ACHN (cell line): Measurements from ENCODE around the gene RUVBL2.
"Not testable (repeated sequence)": the region's sequence is repeated elsewhere in the genome, so short reads cannot be mapped to it uniquely, and the experiment has no call there.

Experiments used
- DNase-seq: peaks from one replicate; pipeline ENCODE4 v3.0.0-alpha.2; 2015
- in situ Hi-C: cut with HindIII; loops from 2 replicates; pipeline ENCODE4 v1.10.0; 2017; ENCODE audit warnings: low sequenced_read_pairs, low pct_ligation_motif_present, low pct_unique_long_range_greater_than_20kb

Gene RUVBL2

GRCh38 chr19:49011194-49011593 is 17.5 kb downstream of the RUVBL2 start:
- no peak for DNase-seq
- in situ Hi-C loops: no loop called here

GRCh38 chr19:49014123-49014869 is 20.6 kb downstream of the RUVBL2 start:
- no peak for DNase-seq
- in situ Hi-C loops: no loop called here

GRCh38 chr19:49014870-49015255 is 21.2 kb downstream of the RUVBL2 start:
- DNase-seq: no peak
- in situ Hi-C loops: no loop called here

GRCh38 chr19:49016067-49016839 is 22.6 kb downstream of the RUVBL2 start:
- in situ Hi-C loops: no loop called here
- no peak for DNase-seq

GRCh38 chr19:49017041-49017665 is 23.5 kb downstream of the RUVBL2 start, which contains the start of gene LHB:
LHB (minus strand) TSS chr19:49017091; CDS start chr19:49017081, 10 bp downstream.
- no peak for DNase-seq
- in situ Hi-C loops: no loop called here

- in situ Hi-C loops: no loop called here
These were observed 24.1 kb downstream of the RUVBL2 start for GRCh38 chr19:49017666-49018351.

GRCh38 chr19:49018388-49019241 is 24.9 kb downstream of the RUVBL2 start:
- DNase-seq: peak; percentile 16
- in situ Hi-C loops: not testable (repeated sequence)

More at GRCh38 chr19:49017666-49018351, 24.1 kb downstream of the RUVBL2 start:
- DNase-seq: peak; percentile 63

GRCh38 chr19:49019242-49019932 is 25.7 kb downstream of the RUVBL2 start:
- in situ Hi-C loops: no loop called here
- DNase-seq: peak; percentile 77

GRCh38 chr19:49020342-49020741 is 26.7 kb downstream of the RUVBL2 start:
- in situ Hi-C loops: no loop called here
- DNase-seq: no peak

GRCh38 chr19:49020931-49021895 is 27.5 kb downstream of the RUVBL2 start:
- DNase-seq: peak; percentile 18
- in situ Hi-C loops: no loop called here

- in situ Hi-C loops: no loop called here
- DNase-seq: no peak
These were observed 28.4 kb downstream of the RUVBL2 start for GRCh38 chr19:49022116-49022515.

GRCh38 chr19:49024233-49024632 is 30.5 kb downstream of the RUVBL2 start, which contains the start of gene CGB3:
CGB3 (minus strand) TSS chr19:49024333; CDS start chr19:49023971, 362 bp downstream.
- DNase-seq, in situ Hi-C loops: not testable (repeated sequence)

- in situ Hi-C loops, DNase-seq: not testable (repeated sequence)
These were observed 31.4 kb downstream of the RUVBL2 start for GRCh38 chr19:49025088-49025487.

- in situ Hi-C loops, DNase-seq: not testable (repeated sequence)
These were observed 31.9 kb downstream of the RUVBL2 start for GRCh38 chr19:49025599-49025998.

- DNase-seq: not testable (repeated sequence)
These were observed 35.0 kb downstream of the RUVBL2 start for GRCh38 chr19:49028686-49029085.

GRCh38 chr19:49029749-49030148 is 36.1 kb downstream of the RUVBL2 start:
- in situ Hi-C loops: not testable (repeated sequence)
- DNase-seq: peak; percentile 14

More at GRCh38 chr19:49028686-49029085, 35.0 kb downstream of the RUVBL2 start:
- in situ Hi-C loops: not testable (repeated sequence)
